Measurements from ENCODE around the gene TULP4.

GRCh38 chr6:158322400-158322723, 10.1 kb downstream of the TULP4 start:
- TF ChIP-seq CTCF (IDR thresholded peaks at IDR 0.05), result no peak
- no peak for TF ChIP-seq POLR2A (IDR thresholded peaks at IDR 0.05)

Measured in thyroid gland (tissue), 4 donors.